Neural crest cell (in vitro differentiated cells): ENCODE results near the gene CLEC17A. TPM values are rescaled to one million over a fixed set of nuclear protein-coding genes. Genes with fewer than 3 reads are reported as not detected.

Experiments
- DNase-seq: peaks from one replicate; pipeline ENCODE4 v3.0.0; 2021; ENCODE audit warnings: low read depth, mixed read lengths, low spot score
- H3K27ac Mint-ChIP-seq: one replicate; pipeline ENCODE4 v1.8.0; 2021; ENCODE audit warnings: mild to moderate bottlenecking, mixed read lengths; ENCODE audit not compliant: unreplicated experiment
- H3K27me3 Mint-ChIP-seq: 2 replicates; pipeline ENCODE4 v1.8.0; 2021; ENCODE audit warnings: low read depth, mild to moderate bottlenecking, mixed read lengths
- H3K36me3 Mint-ChIP-seq: 2 replicates; pipeline ENCODE4 v1.8.0; 2021; ENCODE audit warnings: low read depth, mild to moderate bottlenecking, mixed read lengths
- H3K4me1 Mint-ChIP-seq: 2 replicates; pipeline ENCODE4 v1.8.0; 2021; ENCODE audit warnings: mixed read lengths
- H3K4me3 Mint-ChIP-seq: one replicate; pipeline ENCODE4 v1.8.0; 2021; ENCODE audit warnings: mild to moderate bottlenecking, mixed read lengths
- H3K9me3 Mint-ChIP-seq: 2 replicates; pipeline ENCODE4 v1.8.0; 2021; ENCODE audit warnings: mixed read lengths
- CTCF ChIP-seq: fragments of 200-600 bp; sonication (generic); conservative IDR thresholded peaks from 2 replicates; pipeline ENCODE4 v1.5.0; 2021; ENCODE audit warnings: antibody characterized with exemption, mild to moderate bottlenecking
- total RNA-seq: library from RNA; stranded (reverse); gene quantifications from 2 replicates; pipeline ENCODE4 v1.2.1, GENCODE V29; 2021

The CLEC17A gene
- total RNA-seq, 1 donor from 2014 or later = not detected

- Mint-ChIP-seq H3K27ac (peak within 1 kb of the TSS; percentile 95), H3K36me3 (peaks cover 3% of the 10 kb centered on the region), H3K9me3 (no peaks in the 10 kb centered on the region), H3K27me3 (no peaks in the 10 kb centered on the region), H3K4me1 (peaks cover 18% of the 10 kb centered on the region), H3K4me3 (peak within 1 kb of the TSS; percentile 97)
- peak; percentile 77 for DNase-seq
- peak; percentile 77 for TF ChIP-seq CTCF
Measured at GRCh38 chr19:14571695-14572490, 11.0 kb upstream of the CLEC17A start, which contains the start of gene NDUFB7. Gene NDUFB7, minus strand, starts transcription at chr19:14572066. Its CDS starts 66 bp downstream, at chr19:14572000.

DNA sequence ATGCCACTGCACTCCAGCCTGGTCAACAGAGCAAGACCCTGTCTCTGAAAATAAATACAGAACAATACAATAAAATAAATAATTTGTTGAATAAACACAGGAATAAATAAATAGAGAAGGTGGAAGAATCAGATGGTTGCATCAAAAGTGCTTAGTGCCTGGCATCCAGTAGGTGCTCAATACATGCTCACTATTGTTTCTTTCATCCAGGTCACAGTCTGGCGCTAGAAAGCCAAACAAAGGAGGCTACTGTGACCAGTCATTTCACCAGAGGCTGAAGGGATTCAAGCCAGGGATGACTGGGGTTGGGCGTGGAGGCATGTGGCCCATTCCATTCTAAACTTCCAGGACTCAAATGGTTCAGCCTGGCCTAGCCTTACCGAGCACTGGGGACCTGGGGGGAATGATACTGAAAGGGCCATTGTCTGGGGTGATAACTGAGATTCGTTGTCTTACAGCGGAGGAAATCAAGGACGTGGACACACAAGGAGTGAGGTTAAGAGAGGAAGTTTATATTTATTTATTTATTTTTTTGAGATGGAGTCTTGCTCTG lies 7.4 kb upstream of the CLEC17A start:
- no peaks in the 10 kb centered on the region for H3K36me3 Mint-ChIP-seq
- no peak overlapping the region for H3K27ac Mint-ChIP-seq
- no peaks in the 10 kb centered on the region for H3K9me3 Mint-ChIP-seq
- no peaks in the 10 kb centered on the region for H3K27me3 Mint-ChIP-seq
- no peak overlapping the region for H3K4me3 Mint-ChIP-seq
- H3K4me1 Mint-ChIP-seq = peaks cover 13% of the 10 kb centered on the region
- TF ChIP-seq CTCF = no peak
- DNase-seq = no peak

GRCh38 chr19:14576363-14576762 lies 6.5 kb upstream of the CLEC17A start:
- peaks cover 13% of the 10 kb centered on the region for H3K4me1 Mint-ChIP-seq
- no peak overlapping the region for H3K4me3 Mint-ChIP-seq
- H3K27ac Mint-ChIP-seq = no peak overlapping the region
- no peak for TF ChIP-seq CTCF
- no peaks in the 10 kb centered on the region for H3K27me3 Mint-ChIP-seq
- no peaks in the 10 kb centered on the region for H3K36me3 Mint-ChIP-seq
- no peak for DNase-seq
- H3K9me3 Mint-ChIP-seq = no peaks in the 10 kb centered on the region

GRCh38 chr19:14577264-14577663 lies 5.6 kb upstream of the CLEC17A start:
- Mint-ChIP-seq H3K4me3 (no peak overlapping the region), H3K36me3 (no peaks in the 10 kb centered on the region), H3K4me1 (peaks cover 6% of the 10 kb centered on the region), H3K9me3 (no peaks in the 10 kb centered on the region), H3K27me3 (no peaks in the 10 kb centered on the region), H3K27ac (no peak overlapping the region)
- no peak for DNase-seq
- TF ChIP-seq CTCF = no peak

DNA sequence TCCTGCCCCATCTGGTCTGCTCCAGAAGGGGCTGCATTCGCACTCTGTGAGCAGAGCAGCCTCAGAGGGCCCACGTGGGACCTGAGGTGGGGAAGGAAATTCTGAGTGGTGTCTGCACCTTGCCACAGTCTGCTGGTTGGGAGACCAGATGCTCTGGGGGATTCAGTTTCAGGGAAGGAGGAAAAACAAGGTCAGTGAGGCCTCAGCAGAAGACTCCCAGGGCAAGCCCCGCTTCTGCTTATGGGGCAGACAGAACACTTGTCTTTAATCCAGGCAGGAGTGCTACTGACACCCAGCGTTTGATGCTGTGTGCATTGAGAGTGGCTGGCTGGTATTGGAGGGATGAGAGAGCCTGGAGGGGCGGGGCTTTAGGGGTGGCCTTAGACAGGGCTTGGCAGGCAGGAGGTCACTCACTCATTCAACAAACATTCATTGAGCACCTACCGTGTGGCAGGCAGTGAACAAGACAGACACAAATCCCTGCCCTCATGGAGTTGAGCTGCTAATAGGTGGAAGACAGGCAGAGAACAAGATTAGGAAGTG lies 4.9 kb upstream of the CLEC17A start:
- Mint-ChIP-seq H3K27ac (no peak overlapping the region), H3K9me3 (no peaks in the 10 kb centered on the region), H3K36me3 (no peaks in the 10 kb centered on the region), H3K27me3 (peaks cover 3% of the 10 kb centered on the region), H3K4me3 (no peak overlapping the region), H3K4me1 (peaks cover 6% of the 10 kb centered on the region)
- no peak for DNase-seq
- TF ChIP-seq CTCF = no peak
